ENCODE results near the gene PROCA1. TPM values are rescaled to one million over a fixed set of nuclear protein-coding genes. Genes with fewer than 3 reads are reported as not detected.

Gene PROCA1
- total and polyA plus RNA-seq, 9 of the 15 experiments (the other 6 are each of a cell fraction or from before 2014, with no cell fraction given), result 0.78 to 16.2 (median 5.6) TPM

GRCh38 chr17:28744104-28744971 lies 32.6 kb upstream of the PROCA1 start (continued):
- TF ChIP-seq POLR2AphosphoS2 (IDR thresholded peaks at IDR 0.05; ENCODE audit: low read length) (no peak), THRA (IDR thresholded peaks at IDR 0.05) (no peak), RBM17 (IDR thresholded peaks at IDR 0.05; ENCODE audit: borderline replicate concordance, low read depth, low read length) (no peak), RB1 (IDR thresholded peaks at IDR 0.05; ENCODE audit: low read depth) (peak; percentile 18), MED1 (CRISPR knock-in tag; IDR thresholded peaks at IDR 0.05; ENCODE audit: borderline replicate concordance) (no peak), ARNT (IDR thresholded peaks at IDR 0.05) (no peak), MEF2D (tag; conservative IDR thresholded peaks at IDR 0.05; ENCODE audit: low read depth) (no peak)
- TF ChIP-seq, protein P1, sequence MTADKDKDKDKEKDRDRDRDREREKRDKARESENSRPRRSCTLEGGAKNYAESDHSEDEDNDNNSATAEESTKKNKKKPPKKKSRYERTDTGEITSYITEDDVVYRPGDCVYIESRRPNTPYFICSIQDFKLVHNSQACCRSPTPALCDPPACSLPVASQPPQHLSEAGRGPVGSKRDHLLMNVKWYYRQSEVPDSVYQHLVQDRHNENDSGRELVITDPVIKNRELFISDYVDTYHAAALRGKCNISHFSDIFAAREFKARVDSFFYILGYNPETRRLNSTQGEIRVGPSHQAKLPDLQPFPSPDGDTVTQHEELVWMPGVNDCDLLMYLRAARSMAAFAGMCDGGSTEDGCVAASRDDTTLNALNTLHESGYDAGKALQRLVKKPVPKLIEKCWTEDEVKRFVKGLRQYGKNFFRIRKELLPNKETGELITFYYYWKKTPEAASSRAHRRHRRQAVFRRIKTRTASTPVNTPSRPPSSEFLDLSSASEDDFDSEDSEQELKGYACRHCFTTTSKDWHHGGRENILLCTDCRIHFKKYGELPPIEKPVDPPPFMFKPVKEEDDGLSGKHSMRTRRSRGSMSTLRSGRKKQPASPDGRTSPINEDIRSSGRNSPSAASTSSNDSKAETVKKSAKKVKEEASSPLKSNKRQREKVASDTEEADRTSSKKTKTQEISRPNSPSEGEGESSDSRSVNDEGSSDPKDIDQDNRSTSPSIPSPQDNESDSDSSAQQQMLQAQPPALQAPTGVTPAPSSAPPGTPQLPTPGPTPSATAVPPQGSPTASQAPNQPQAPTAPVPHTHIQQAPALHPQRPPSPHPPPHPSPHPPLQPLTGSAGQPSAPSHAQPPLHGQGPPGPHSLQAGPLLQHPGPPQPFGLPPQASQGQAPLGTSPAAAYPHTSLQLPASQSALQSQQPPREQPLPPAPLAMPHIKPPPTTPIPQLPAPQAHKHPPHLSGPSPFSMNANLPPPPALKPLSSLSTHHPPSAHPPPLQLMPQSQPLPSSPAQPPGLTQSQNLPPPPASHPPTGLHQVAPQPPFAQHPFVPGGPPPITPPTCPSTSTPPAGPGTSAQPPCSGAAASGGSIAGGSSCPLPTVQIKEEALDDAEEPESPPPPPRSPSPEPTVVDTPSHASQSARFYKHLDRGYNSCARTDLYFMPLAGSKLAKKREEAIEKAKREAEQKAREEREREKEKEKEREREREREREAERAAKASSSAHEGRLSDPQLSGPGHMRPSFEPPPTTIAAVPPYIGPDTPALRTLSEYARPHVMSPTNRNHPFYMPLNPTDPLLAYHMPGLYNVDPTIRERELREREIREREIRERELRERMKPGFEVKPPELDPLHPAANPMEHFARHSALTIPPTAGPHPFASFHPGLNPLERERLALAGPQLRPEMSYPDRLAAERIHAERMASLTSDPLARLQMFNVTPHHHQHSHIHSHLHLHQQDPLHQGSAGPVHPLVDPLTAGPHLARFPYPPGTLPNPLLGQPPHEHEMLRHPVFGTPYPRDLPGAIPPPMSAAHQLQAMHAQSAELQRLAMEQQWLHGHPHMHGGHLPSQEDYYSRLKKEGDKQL (CRISPR knock-in tag; IDR thresholded peaks at IDR 0.05; ENCODE audit: borderline replicate concordance), result no peak
- TF ChIP-seq, protein P2, sequence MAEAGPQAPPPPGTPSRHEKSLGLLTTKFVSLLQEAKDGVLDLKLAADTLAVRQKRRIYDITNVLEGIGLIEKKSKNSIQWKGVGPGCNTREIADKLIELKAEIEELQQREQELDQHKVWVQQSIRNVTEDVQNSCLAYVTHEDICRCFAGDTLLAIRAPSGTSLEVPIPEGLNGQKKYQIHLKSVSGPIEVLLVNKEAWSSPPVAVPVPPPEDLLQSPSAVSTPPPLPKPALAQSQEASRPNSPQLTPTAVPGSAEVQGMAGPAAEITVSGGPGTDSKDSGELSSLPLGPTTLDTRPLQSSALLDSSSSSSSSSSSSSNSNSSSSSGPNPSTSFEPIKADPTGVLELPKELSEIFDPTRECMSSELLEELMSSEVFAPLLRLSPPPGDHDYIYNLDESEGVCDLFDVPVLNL (CRISPR knock-in tag; IDR thresholded peaks at IDR 0.05; ENCODE audit: low read depth), result peak; percentile 53; the same call in 1 of the 2 replicates
- TF ChIP-seq, protein P3, sequence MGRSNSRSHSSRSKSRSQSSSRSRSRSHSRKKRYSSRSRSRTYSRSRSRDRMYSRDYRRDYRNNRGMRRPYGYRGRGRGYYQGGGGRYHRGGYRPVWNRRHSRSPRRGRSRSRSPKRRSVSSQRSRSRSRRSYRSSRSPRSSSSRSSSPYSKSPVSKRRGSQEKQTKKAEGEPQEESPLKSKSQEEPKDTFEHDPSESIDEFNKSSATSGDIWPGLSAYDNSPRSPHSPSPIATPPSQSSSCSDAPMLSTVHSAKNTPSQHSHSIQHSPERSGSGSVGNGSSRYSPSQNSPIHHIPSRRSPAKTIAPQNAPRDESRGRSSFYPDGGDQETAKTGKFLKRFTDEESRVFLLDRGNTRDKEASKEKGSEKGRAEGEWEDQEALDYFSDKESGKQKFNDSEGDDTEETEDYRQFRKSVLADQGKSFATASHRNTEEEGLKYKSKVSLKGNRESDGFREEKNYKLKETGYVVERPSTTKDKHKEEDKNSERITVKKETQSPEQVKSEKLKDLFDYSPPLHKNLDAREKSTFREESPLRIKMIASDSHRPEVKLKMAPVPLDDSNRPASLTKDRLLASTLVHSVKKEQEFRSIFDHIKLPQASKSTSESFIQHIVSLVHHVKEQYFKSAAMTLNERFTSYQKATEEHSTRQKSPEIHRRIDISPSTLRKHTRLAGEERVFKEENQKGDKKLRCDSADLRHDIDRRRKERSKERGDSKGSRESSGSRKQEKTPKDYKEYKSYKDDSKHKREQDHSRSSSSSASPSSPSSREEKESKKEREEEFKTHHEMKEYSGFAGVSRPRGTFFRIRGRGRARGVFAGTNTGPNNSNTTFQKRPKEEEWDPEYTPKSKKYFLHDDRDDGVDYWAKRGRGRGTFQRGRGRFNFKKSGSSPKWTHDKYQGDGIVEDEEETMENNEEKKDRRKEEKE (IDR thresholded peaks at IDR 0.05; ENCODE audit: borderline replicate concordance in 1 of 2, control insufficient read depth in 1 of 2, low read depth in 2 of 2, low read length in 1 of 2), result no peak
- TF ChIP-seq, protein P4, sequence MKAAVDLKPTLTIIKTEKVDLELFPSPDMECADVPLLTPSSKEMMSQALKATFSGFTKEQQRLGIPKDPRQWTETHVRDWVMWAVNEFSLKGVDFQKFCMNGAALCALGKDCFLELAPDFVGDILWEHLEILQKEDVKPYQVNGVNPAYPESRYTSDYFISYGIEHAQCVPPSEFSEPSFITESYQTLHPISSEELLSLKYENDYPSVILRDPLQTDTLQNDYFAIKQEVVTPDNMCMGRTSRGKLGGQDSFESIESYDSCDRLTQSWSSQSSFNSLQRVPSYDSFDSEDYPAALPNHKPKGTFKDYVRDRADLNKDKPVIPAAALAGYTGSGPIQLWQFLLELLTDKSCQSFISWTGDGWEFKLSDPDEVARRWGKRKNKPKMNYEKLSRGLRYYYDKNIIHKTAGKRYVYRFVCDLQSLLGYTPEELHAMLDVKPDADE (conservative IDR thresholded peaks at IDR 0.05; ENCODE audit: control insufficient read depth, low read depth, low read length), result 0 out of 2 replicates have a peak, but pooled peaks have one; percentile 8
